Mucosa of descending colon (tissue), 3 donors: Measurements from ENCODE around the gene APOBEC3C. TPM values are rescaled to one million over a fixed set of nuclear protein-coding genes. Genes with fewer than 3 reads are reported as not detected.
"Not testable (repeated sequence)": the region's sequence is repeated elsewhere in the genome, so short reads cannot be mapped to it uniquely, and the experiment has no call there.

ENCODE experiments used
- ATAC-seq: fragments of 200-7000 bp; cut with Tn5 transposase; one replicate; pipeline ENCODE4 v1.9.1; 2020; ENCODE audit warnings: mild to moderate bottlenecking, moderate library complexity
- DNase-seq, 3 donors: peaks; one replicate each; pipeline ENCODE4 v3.0.0-alpha.2; 2020
- H3K36me3 ChIP-seq: fragments of 200-600 bp; one replicate; pipeline ENCODE4 v1.8.0; 2021; ENCODE audit warnings: low read depth, mild to moderate bottlenecking
- H3K4me1 ChIP-seq: fragments of 200-600 bp; one replicate; pipeline ENCODE4 v1.8.0; 2021; ENCODE audit warnings: low read depth, mild to moderate bottlenecking
- H3K4me3 ChIP-seq: fragments of 200-600 bp; one replicate; pipeline ENCODE4 v1.8.0; 2021; ENCODE audit warnings: mild to moderate bottlenecking
- H3K9me3 ChIP-seq: fragments of 200-600 bp; one replicate; pipeline ENCODE4 v1.8.0; 2021; ENCODE audit warnings: mild to moderate bottlenecking
- CTCF ChIP-seq: fragments of 200-600 bp; IDR thresholded peaks from one replicate; pipeline ENCODE4 v1.8.0; 2022; ENCODE audit warnings: antibody characterized with exemption, mild to moderate bottlenecking
- intact Hi-C, 2 donors: fragments of 100-400 bp; cut with DNase I in 1 of 2; cut with micrococcal nuclease in 1 of 2; formaldehyde crosslinking; loops; one replicate each; pipeline versions ENCODE4 v1.11.0 to v1.11.1; 2022; cut with DNase I, micrococcal nuclease
- total RNA-seq, 3 donors: library from RNA; stranded (reverse); fragmentation: NEBNext Ultra II Directional in 2 of 3; extraction: Animal tissue kit (Norgen Biotek cat#: 25700) in 2 of 3; gene quantifications; one replicate each; pipeline versions ENCODE4 v1.2.1 to v1.2.4, GENCODE V29; 2021 to 2023
- donor health status: DM: no; HTN: no; CAD: no; lungs with moderate emphysema.
- donor health status: DM: no; HTN: no; CAD: no.
- donor health status: DM: no; HTN: yes; CAD: no.

APOBEC3C gene
- total RNA-seq, 3 donors from 2014 or later: 23.1 to 30.6 (median 24.1) TPM

GRCh38 chr22:38971791-38972190, 42.3 kb upstream of the APOBEC3C start:
- H3K9me3 ChIP-seq: no peaks in the 10 kb centered on the region
- ATAC-seq (no peak), DNase-seq (no peak)
- H3K4me1 ChIP-seq: no peaks in the 10 kb centered on the region
- no peak overlapping the region for H3K4me3 ChIP-seq
- TF ChIP-seq CTCF: no peak
- intact Hi-C loops: no loop called here
- no peaks in the 10 kb centered on the region for H3K36me3 ChIP-seq

- intact Hi-C loops: no loop called here
These were observed 41.5 kb upstream of the APOBEC3C start for GRCh38 chr22:38972558-38972957.

GRCh38 chr22:38973289-38974169, 40.5 kb upstream of the APOBEC3C start:
- intact Hi-C loops: no loop called here
- H3K36me3 ChIP-seq: no peaks in the 10 kb centered on the region
- ATAC-seq: peak; percentile 83
- H3K4me1 ChIP-seq: no peaks in the 10 kb centered on the region
- H3K9me3 ChIP-seq: no peaks in the 10 kb centered on the region
- no peak overlapping the region for H3K4me3 ChIP-seq
- DNase-seq: peak in 2 of 3 donors; percentile 41 to 76
- peak; percentile 37 for TF ChIP-seq CTCF

More at GRCh38 chr22:38972558-38972957, 41.5 kb upstream of the APOBEC3C start:
- H3K4me1 ChIP-seq: no peaks in the 10 kb centered on the region
- no peak overlapping the region for H3K4me3 ChIP-seq
- ATAC-seq (no peak), DNase-seq (no peak)
- H3K36me3 ChIP-seq: no peaks in the 10 kb centered on the region
- no peaks in the 10 kb centered on the region for H3K9me3 ChIP-seq
- no peak for TF ChIP-seq CTCF

DNA sequence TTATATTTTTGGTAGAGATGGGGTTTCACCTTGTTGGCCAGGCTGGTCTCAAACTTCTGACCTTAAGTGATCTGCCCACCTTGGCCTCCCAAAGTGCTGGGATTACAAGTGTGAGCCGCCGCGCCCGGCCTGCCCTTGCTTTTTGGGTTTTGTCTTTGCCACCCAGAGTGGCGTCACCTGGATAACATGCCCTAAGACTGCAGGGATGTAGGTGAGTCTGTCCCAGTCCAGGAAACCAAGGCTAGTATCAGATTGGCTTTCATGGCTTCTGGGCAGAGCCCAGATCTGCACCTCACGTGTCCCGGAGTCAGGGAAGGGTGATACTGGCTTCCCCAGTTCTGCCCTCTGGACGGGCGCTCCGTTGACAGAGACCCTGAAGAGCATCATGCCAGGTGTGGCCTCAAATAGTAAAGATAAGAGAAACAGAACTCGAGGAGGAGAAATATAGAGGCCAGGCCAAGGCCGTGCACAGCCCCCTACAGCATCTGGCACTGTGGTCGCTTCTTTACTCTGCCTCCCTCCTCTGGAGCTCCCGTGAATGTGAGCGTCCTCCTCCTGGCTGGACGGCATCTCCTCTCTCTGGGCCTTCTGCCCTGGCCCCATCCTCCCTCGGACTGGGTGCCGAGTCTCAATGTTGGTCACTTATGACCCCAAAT, 39.8 kb upstream of the APOBEC3C start:
- ATAC-seq (no peak), DNase-seq (no peak)
- TF ChIP-seq CTCF: no peak
- Histone ChIP-seq H3K36me3 (no peaks in the 10 kb centered on the region), H3K4me1 (no peaks in the 10 kb centered on the region), H3K4me3 (no peak overlapping the region), H3K9me3 (no peaks in the 10 kb centered on the region)
- intact Hi-C loops: no loop called here

DNA sequence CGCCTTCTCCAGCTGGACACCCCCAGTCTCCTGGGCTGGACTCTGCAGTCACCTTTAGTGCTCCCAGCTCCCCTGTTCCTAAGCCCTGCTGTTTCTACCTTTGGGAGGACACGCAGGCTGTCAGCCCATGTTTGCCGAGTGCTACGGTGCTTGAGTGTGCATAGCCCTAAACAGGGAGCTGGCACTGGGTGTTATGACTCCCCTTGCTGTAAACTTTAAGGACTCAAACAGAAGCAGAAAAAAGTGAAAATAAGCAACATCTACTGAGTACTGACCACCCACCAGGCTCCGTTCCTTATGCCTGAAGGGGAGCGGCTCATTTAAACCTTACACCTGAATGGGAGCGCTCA, 39.3 kb upstream of the APOBEC3C start:
- H3K4me3 ChIP-seq: no peak overlapping the region
- ATAC-seq: no peak
- TF ChIP-seq CTCF: no peak
- no peaks in the 10 kb centered on the region for H3K4me1 ChIP-seq
- H3K9me3 ChIP-seq: no peaks in the 10 kb centered on the region
- DNase-seq: no peak
- H3K36me3 ChIP-seq: no peaks in the 10 kb centered on the region
- intact Hi-C loops: no loop called here

- DNase-seq, intact Hi-C loops, H3K36me3 ChIP-seq, H3K9me3 ChIP-seq, ATAC-seq, H3K4me3 ChIP-seq, H3K4me1 ChIP-seq: not testable (repeated sequence)
These were observed 36.8 kb upstream of the APOBEC3C start for GRCh38 chr22:38977289-38977688.

- H3K36me3 ChIP-seq, intact Hi-C loops, H3K4me1 ChIP-seq, H3K9me3 ChIP-seq, H3K4me3 ChIP-seq: not testable (repeated sequence)
- ATAC-seq: peak; percentile 29
- DNase-seq: peak in 2 of 3 donors; percentile 47 to 70
These were observed 33.5 kb upstream of the APOBEC3C start for GRCh38 chr22:38980587-38980986.
